ENCODE results near the gene S1PR3. TPM values are rescaled to one million over a fixed set of nuclear protein-coding genes. Genes with fewer than 3 reads are reported as not detected.

S1PR3 gene
- total RNA-seq, 2 donors from 2014 or later: not detected

DNA sequence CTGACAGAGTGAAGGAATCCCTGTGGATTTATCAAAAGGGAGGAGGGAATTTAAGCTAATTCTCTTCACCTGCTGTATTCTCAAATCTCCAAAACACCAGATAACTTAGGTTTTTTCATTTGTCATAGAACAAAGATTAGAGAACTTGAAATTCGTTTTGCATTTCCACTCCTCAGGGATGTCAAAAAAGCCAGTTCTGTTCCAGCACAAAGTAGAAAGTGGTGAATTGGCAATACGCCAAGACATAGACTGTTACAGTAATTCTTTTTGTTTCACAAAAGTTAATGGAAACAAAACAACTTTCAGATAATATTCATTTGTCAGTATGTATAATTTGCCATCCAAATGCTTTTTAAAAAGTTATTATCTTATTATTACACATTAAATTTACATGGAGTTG, 15.0 kb downstream of the S1PR3 start:
- H3K27ac Mint-ChIP-seq: no peak overlapping the region
- H3K36me3 Mint-ChIP-seq (ENCODE audit: low read depth): no peaks in the 10 kb centered on the region
- H3K4me1 Mint-ChIP-seq: no peaks in the 10 kb centered on the region
- peaks cover 24% of the 10 kb centered on the region for H3K27me3 Mint-ChIP-seq
- ATAC-seq (replicated peaks): no peak
- no peak overlapping the region for H3K4me3 Mint-ChIP-seq
- no peaks in the 10 kb centered on the region for H3K9me3 Mint-ChIP-seq

DNA sequence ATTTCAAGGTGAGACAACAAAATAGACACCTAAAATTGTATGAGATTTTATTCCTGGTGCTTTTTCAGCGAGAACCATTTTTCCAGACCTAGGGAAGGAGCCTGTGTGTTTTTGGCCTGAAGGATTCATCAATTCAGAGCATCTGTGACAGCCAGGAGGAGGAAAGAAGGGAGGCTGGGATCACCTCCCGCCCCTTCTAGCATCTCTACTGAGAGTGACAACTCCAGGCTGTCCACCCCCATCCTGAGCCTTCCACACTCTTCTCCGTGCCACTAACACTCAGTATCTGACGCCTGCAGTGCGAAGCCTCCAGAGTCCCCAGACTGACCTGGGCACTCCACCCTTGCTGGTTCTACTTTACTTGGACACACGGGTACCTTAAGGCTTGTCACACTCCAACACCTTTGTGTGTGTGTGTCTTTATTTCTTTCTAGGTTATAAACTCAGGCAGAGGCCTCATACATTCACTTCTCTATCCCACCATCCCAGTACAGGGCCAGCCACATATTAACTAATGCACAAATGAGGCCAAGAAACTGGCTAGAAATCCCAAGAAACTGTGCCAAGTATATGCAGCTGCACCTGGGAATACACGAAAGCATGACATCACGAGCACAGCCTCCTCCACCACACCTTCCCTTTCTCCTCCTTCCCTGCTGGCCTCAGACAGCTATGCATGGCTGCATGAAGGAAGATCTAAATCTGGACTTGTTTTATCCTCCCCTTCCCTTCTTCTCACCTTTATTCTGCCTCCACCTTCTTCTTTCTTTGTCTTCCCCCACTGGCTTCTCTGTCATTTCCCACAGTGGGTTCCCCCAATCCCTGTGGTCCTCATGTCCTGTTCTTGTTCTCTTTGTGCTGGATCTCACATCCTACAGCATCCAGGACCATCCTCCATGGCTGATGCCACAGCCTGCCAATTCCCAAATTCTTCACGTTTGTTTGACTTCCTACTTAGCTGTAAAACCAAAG, 16.0 kb downstream of the S1PR3 start:
- Mint-ChIP-seq H3K9me3 (no peaks in the 10 kb centered on the region), H3K4me3 (no peak overlapping the region), H3K27ac (no peak overlapping the region), H3K36me3 (ENCODE audit: low read depth) (no peaks in the 10 kb centered on the region), H3K4me1 (no peaks in the 10 kb centered on the region), H3K27me3 (peaks cover 17% of the 10 kb centered on the region)
- no peak for ATAC-seq (replicated peaks)

- ATAC-seq (replicated peaks): no peak
- no peak overlapping the region for H3K27ac Mint-ChIP-seq
- no peaks in the 10 kb centered on the region for H3K9me3 Mint-ChIP-seq
- H3K4me3 Mint-ChIP-seq: no peak overlapping the region
- H3K27me3 Mint-ChIP-seq: peaks cover 13% of the 10 kb centered on the region
- H3K4me1 Mint-ChIP-seq: no peaks in the 10 kb centered on the region
- no peaks in the 10 kb centered on the region for H3K36me3 Mint-ChIP-seq (ENCODE audit: low read depth)
These were observed 16.9 kb downstream of the S1PR3 start for GRCh38 chr9:89008055-89008743.

- H3K27ac Mint-ChIP-seq: no peak overlapping the region
These were observed 17.7 kb downstream of the S1PR3 start for GRCh38 chr9:89008744-89009545.

DNA sequence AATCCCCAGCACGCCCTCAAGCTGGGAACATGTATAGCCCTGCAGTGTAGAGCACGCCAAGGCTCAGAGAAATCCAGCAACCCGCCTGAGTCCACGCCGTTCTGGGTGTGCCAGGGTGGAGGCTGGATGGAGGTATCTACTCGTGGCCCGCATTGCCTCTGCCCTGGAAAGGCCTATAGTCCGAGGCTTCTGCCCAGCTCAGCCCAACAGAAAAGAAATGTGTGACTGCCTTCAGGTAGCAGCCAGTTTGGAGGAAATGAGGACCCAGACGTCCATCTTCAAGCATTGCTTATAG, 18.2 kb downstream of the S1PR3 start:
- ATAC-seq (replicated peaks): no peak
- H3K9me3 Mint-ChIP-seq: no peaks in the 10 kb centered on the region
- H3K27ac Mint-ChIP-seq: no peak overlapping the region

More at GRCh38 chr9:89008744-89009545, 17.7 kb downstream of the S1PR3 start:
- Mint-ChIP-seq H3K9me3 (no peaks in the 10 kb centered on the region), H3K27me3 (peaks cover 13% of the 10 kb centered on the region), H3K4me1 (no peaks in the 10 kb centered on the region), H3K36me3 (ENCODE audit: low read depth) (no peaks in the 10 kb centered on the region), H3K4me3 (no peak overlapping the region)
- ATAC-seq (replicated peaks): no peak

GRCh38 chr9:89010056-89010455, 18.8 kb downstream of the S1PR3 start:
- Mint-ChIP-seq H3K4me3 (no peak overlapping the region), H3K27ac (no peak overlapping the region), H3K36me3 (ENCODE audit: low read depth) (no peaks in the 10 kb centered on the region), H3K4me1 (no peaks in the 10 kb centered on the region), H3K27me3 (peaks cover 18% of the 10 kb centered on the region), H3K9me3 (no peaks in the 10 kb centered on the region)
- no peak for ATAC-seq (replicated peaks)

More for the DNA sequence above, 18.2 kb downstream of the S1PR3 start:
- Mint-ChIP-seq H3K4me1 (no peaks in the 10 kb centered on the region), H3K36me3 (ENCODE audit: low read depth) (no peaks in the 10 kb centered on the region), H3K27me3 (peaks cover 15% of the 10 kb centered on the region), H3K4me3 (no peak overlapping the region)

DNA sequence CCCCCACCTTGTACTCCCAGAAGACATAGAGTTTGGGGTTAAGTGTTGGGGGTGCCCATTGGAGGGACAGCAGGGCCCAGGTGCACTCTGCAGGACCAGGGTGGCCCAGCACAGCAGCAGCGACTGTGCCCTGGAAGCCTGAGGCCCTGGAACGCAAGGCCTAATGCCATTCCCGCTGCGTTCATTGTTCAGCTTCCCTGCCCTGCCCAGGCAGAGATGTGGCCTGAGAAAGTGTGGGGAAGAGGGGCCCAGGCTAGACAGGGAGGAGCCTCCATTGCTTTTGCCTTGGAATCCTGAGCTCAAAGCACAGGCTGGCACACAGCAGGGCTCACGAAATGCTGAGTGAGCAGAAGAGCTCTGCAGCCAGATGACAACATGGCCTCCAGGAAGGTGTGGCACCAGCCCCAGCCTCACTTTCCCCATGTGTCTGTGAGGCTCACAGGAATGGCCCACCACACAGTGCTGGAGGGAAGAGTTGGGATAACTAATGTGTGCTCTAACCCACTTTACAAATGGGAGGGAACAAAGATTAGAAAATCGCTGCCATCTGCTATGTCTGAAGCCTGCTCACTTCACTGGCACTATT, 19.4 kb downstream of the S1PR3 start:
- Mint-ChIP-seq H3K27ac (no peak overlapping the region), H3K27me3 (peaks cover 18% of the 10 kb centered on the region), H3K4me3 (no peak overlapping the region), H3K36me3 (ENCODE audit: low read depth) (no peaks in the 10 kb centered on the region), H3K9me3 (no peaks in the 10 kb centered on the region), H3K4me1 (no peaks in the 10 kb centered on the region)
- ATAC-seq (replicated peaks): no peak

DNA sequence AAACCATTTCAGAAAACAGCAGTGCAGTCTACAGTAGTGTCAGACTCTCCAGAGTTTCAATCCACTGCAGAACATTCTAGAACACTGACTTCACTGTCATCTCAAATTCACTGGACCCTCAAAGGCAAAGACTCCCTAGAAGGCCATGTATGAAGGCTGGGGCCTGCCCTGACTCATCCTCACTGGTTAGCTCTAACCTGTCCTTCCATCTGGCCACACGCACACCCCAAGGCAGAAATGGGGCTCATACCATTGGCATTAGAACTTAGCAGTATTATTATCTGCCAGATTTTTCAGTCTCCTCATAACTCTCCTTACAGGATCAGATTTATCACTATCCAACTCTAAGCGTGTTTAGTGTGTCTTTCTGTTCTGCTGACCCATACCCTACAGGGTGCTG, 20.4 kb downstream of the S1PR3 start:
- no peak for ATAC-seq (replicated peaks)
- Mint-ChIP-seq H3K9me3 (no peaks in the 10 kb centered on the region), H3K36me3 (ENCODE audit: low read depth) (no peaks in the 10 kb centered on the region), H3K27ac (no peak overlapping the region), H3K4me1 (no peaks in the 10 kb centered on the region), H3K27me3 (peaks cover 14% of the 10 kb centered on the region), H3K4me3 (no peak overlapping the region)

DNA sequence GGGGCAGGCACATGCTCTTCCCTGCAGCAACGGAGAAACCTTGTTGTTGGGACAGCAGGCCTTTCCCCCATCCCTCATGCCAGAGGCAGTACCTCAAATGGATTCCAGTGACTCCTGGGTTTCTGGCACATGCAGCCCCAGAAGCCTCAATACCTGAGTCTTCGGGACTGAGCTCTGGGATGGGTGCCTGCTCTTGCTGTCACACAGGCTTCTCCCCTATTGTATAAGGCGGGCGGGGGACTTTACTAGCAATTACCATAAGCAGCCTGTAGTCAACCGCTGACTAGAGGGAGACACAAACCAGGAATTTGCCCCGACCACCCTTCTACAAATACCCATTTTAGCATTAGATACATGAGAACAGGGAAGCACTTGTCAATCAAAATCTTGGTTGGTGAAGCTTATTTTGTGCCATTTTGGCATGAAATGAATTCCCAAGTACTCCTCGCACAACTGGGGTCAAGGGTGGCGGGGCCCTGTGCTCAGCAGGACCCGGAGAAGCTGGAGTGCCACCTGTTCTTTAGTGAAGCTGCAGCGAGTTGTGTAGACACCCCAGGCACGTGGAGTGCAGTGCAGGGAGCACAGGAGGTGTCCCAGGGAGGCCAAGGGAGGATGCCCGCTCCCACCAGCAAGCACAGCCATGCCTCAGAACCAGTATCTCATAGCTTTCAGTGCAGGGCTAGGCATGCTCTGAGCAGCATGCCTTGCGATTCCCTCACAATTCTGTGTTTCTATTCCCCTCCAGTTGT, 21.2 kb downstream of the S1PR3 start:
- Mint-ChIP-seq H3K4me3 (no peak overlapping the region), H3K36me3 (ENCODE audit: low read depth) (no peaks in the 10 kb centered on the region), H3K27me3 (peaks cover 11% of the 10 kb centered on the region), H3K4me1 (no peaks in the 10 kb centered on the region), H3K27ac (no peak overlapping the region), H3K9me3 (no peaks in the 10 kb centered on the region)
- ATAC-seq (replicated peaks): no peak

GRCh38 chr9:89013660-89014059, 22.4 kb downstream of the S1PR3 start:
- Mint-ChIP-seq H3K27me3 (peaks cover 7% of the 10 kb centered on the region), H3K9me3 (no peaks in the 10 kb centered on the region), H3K4me3 (no peak overlapping the region), H3K27ac (no peak overlapping the region), H3K4me1 (no peaks in the 10 kb centered on the region), H3K36me3 (ENCODE audit: low read depth) (no peaks in the 10 kb centered on the region)
- ATAC-seq (replicated peaks): no peak

- Mint-ChIP-seq H3K9me3 (no peaks in the 10 kb centered on the region), H3K27me3 (peaks cover 7% of the 10 kb centered on the region), H3K4me1 (no peaks in the 10 kb centered on the region), H3K36me3 (ENCODE audit: low read depth) (no peaks in the 10 kb centered on the region), H3K4me3 (no peak overlapping the region), H3K27ac (no peak overlapping the region)
- ATAC-seq (replicated peaks): no peak
These were observed 22.9 kb downstream of the S1PR3 start for GRCh38 chr9:89014153-89014552.

DNA sequence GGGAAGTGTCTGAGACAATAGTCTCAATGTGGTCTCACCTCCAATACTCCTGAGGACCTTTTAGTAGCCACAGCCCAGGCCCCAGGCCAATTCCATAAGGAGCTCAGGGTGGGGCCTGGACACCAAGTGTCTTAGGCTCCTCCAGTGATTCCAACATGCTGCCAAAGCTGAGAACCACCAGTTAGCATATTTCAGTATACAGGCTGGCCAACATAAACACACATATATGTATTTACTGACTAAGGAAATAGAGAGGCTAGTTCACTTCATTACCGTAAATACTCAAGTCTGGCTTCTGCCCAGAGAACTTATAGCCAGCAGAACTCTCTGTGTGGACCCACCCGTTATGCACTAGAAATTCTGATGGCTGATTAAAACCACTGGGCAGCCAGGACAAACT, 24.1 kb downstream of the S1PR3 start:
- Mint-ChIP-seq H3K27ac (no peak overlapping the region), H3K4me1 (no peaks in the 10 kb centered on the region), H3K36me3 (ENCODE audit: low read depth) (no peaks in the 10 kb centered on the region), H3K9me3 (no peaks in the 10 kb centered on the region), H3K4me3 (no peak overlapping the region), H3K27me3 (peaks cover 7% of the 10 kb centered on the region)
- ATAC-seq (replicated peaks): no peak

DNA sequence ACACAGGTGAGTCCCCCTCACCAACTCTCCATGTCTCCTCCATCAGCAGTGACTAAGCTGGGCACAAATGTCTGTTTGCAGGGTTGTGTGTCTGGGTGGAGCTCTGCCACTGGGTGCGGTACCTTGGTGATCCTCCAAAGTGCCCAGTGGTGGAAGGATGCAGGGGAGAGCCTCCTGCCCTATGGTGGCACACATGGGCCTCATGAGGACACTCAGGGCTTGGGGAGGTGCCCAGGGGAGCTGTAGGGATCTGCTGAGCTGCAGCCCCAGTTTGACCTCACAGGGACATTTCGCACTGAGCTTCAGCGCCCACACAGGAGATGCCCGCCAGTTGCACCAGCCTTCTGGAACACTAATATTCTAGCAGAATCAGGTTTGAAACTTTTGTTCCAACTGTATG, 29.5 kb downstream of the S1PR3 start:
- Mint-ChIP-seq H3K27ac (no peak overlapping the region), H3K27me3 (no peaks in the 10 kb centered on the region), H3K9me3 (no peaks in the 10 kb centered on the region), H3K4me1 (no peaks in the 10 kb centered on the region), H3K4me3 (no peak overlapping the region), H3K36me3 (ENCODE audit: low read depth) (no peaks in the 10 kb centered on the region)
- ATAC-seq (replicated peaks): no peak

All from activated T-helper 17 cell treated with anti-CD3 and anti-CD28 coated beads, Interleukin-2, amount 50 U/mL, for 72 hours (primary cell).